ENCODE measurements around the gene TSHZ2. TPM values are rescaled to one million over a fixed set of nuclear protein-coding genes. Genes with fewer than 3 reads are reported as not detected.
"Not testable (repeated sequence)": the region's sequence is repeated elsewhere in the genome, so short reads cannot be mapped to it uniquely, and the experiment has no call there.

The TSHZ2 gene
- total and polyA plus RNA-seq, 3 donors from 2014 or later, result 13.0 to 41.9 (median 40.4) TPM

DNA sequence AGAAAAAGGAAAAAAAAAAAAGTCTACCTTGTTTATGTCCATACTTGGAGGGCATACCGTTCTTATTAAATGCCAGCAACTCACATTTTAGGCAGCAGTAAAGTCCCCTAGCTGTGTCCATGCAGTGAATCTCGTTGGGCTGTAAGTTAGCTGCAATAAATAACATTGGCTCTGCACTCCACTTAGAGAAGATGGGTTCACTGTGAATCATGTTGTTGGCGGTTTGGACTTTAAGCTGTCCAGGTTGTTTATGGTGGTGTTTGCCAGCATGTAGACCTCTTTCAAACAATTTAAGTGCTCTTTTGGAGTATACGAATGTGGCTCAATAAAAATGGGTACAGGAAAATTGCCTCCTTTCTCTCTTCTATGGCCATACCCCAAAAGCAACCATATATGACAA lies 494.1 kb downstream of the TSHZ2 start:
- Histone ChIP-seq H3K36me3 (ENCODE audit: low read depth, missing control alignments) (no peaks in the 10 kb centered on the region), H3K4me1 (no peaks in the 10 kb centered on the region), H3K27me3 (no peaks in the 10 kb centered on the region), H3K4me3 (no peak overlapping the region), H3K27ac (no peak overlapping the region), H3K9me3 (no peaks in the 10 kb centered on the region)
- intact Hi-C loops (cut with DNase I; ENCODE audit: low total_unique reads), result no loop called here
- WGBS, 2 donors, result 77 to 86% methylated on average over 4 of the region's 4 CpGs
- TF ChIP-seq POLR2A (IDR thresholded peaks at IDR 0.05), result no peak
- TF ChIP-seq, protein P1, sequence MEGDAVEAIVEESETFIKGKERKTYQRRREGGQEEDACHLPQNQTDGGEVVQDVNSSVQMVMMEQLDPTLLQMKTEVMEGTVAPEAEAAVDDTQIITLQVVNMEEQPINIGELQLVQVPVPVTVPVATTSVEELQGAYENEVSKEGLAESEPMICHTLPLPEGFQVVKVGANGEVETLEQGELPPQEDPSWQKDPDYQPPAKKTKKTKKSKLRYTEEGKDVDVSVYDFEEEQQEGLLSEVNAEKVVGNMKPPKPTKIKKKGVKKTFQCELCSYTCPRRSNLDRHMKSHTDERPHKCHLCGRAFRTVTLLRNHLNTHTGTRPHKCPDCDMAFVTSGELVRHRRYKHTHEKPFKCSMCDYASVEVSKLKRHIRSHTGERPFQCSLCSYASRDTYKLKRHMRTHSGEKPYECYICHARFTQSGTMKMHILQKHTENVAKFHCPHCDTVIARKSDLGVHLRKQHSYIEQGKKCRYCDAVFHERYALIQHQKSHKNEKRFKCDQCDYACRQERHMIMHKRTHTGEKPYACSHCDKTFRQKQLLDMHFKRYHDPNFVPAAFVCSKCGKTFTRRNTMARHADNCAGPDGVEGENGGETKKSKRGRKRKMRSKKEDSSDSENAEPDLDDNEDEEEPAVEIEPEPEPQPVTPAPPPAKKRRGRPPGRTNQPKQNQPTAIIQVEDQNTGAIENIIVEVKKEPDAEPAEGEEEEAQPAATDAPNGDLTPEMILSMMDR (IDR thresholded peaks at IDR 0.05), result no peak
- no peak for DNase-seq

DNA sequence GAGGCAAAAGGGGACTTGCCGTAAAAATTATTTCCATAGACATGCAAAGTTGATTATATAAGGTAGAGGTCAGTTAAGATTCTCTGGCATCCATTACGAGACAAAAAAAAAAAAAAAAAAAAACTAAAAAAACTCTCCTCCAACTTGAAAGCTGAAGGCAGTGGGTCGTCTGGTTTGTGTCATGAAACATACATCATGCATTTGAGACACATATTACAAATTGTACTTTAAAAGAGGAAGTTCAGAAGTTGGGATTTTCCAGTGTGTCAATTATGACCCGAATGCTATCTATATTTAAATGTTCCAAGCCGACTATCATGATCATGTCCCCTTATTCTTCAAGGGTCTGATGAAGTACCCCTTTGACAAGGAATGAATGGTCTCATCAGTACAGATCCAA lies 496.4 kb downstream of the TSHZ2 start:
- Histone ChIP-seq H3K4me3 (no peak overlapping the region), H3K27ac (no peak overlapping the region), H3K27me3 (no peaks in the 10 kb centered on the region), H3K36me3 (ENCODE audit: low read depth, missing control alignments) (no peaks in the 10 kb centered on the region), H3K4me1 (no peaks in the 10 kb centered on the region), H3K9me3 (no peaks in the 10 kb centered on the region)
- WGBS, 2 donors, result 82 to 88% methylated on average over 5 of the region's 5 CpGs
- no peak for DNase-seq
- intact Hi-C loops (cut with DNase I; ENCODE audit: low total_unique reads), result no loop called here
- no peak for TF ChIP-seq POLR2A (IDR thresholded peaks at IDR 0.05)
- TF ChIP-seq, protein P1 (IDR thresholded peaks at IDR 0.05), result no peak

DNA sequence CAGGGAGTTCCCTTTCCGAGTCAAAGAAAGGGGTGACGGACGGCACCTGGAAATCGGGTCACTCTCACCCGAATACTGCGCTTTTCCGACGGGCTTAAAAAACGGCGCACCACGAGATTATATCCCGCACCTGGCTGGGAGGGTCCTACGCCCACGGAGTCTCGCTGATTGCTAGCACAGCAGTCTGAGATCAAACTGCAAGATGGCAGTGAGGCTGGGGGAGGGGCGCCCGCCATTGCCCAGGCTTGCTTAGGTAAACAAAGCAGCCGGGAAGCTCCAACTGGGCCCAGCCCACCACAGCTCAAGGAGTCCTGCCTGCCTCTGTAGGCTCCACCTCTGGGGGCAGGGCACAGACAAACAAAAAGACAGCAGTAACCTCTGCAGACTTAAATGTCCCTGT lies 500.7 kb downstream of the TSHZ2 start:
- DNase-seq; H3K9me3 ChIP-seq; H3K4me3 ChIP-seq; H3K4me1 ChIP-seq; H3K36me3 ChIP-seq (ENCODE audit: low read depth, missing control alignments); H3K27ac ChIP-seq; H3K27me3 ChIP-seq; intact Hi-C loops (cut with DNase I; ENCODE audit: low total_unique reads): not testable (repeated sequence)
- 91% methylated on average over 18 of the region's 18 CpGs; no CpG with 5 or more reads in 1 of the 2 donors for WGBS, 2 donors

DNA sequence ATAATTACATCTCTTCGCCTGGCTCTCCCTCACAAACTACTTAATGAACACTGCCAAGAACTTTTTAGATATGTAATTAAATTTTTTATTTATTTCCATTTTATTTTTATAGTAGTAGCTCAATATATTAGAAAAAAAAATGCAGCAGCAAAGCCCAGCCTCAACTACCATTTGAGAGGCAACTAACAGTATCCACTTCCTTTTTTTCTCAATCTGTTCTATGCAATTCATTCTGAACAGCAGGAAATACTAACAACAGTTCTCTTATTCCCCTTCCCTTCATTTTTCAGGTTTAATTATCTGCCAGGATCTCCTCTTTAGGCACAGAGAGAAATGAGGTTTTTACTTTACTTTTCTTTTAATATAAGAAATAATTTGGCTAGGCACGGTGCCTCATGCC lies 508.8 kb downstream of the TSHZ2 start:
- Histone ChIP-seq H3K27ac (no peak overlapping the region), H3K4me1 (no peaks in the 10 kb centered on the region), H3K9me3 (no peaks in the 10 kb centered on the region), H3K36me3 (ENCODE audit: low read depth, missing control alignments) (no peaks in the 10 kb centered on the region), H3K4me3 (no peak overlapping the region), H3K27me3 (no peaks in the 10 kb centered on the region)
- DNase-seq, result no peak
- WGBS, 2 donors, result 79 to 82% methylated on average over 2 of the region's 2 CpGs
- TF ChIP-seq POLR2A (IDR thresholded peaks at IDR 0.05), result no peak
- TF ChIP-seq, protein P1 (IDR thresholded peaks at IDR 0.05), result no peak
- intact Hi-C loops (cut with DNase I; ENCODE audit: low total_unique reads), result no loop called here

DNA sequence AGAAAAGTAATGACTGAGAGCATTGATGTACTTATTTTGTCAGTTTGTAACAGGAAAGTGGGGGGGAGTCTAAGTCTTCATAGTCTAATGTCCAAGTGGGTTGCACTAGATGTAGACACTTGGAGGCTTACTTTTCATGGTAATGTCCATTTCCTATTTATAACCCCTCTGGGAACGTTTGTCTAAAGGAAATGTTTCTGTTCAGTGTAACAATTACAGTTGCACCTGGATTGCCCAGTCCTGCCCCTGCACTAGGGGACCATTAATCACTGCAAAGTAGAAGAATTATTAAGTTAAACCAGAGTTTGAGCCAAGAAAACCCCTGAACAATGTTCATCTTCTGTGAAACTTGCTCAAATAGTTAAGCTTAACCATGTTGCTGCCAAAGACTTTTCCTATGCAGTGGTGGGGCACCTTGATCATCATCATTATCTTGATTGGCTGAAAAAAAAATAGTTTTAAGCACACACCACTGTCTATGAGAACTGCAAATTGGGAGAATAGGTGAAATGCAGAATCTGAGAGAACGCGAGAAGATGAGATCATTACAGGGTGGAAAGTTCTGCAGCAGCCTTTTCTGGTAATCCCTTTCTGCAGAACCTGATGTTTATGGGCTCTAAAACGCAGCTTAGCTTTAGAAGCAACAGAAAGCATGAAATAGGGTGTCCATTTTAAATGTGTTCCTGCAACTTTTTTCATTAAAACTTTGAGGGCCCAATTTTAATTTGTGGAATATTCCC lies 515.5 kb downstream of the TSHZ2 start:
- TF ChIP-seq, protein P1 (IDR thresholded peaks at IDR 0.05), result no peak
- TF ChIP-seq POLR2A (IDR thresholded peaks at IDR 0.05), result no peak
- DNase-seq, result no peak
- H3K36me3 ChIP-seq (ENCODE audit: low read depth, missing control alignments), result no peaks in the 10 kb centered on the region

More for the DNA sequence above, 515.5 kb downstream of the TSHZ2 start:
- H3K4me1 ChIP-seq, result no peaks in the 10 kb centered on the region
- 72 to 73% methylated on average over 4 of the region's 4 CpGs for WGBS, 2 donors
- no peak overlapping the region for H3K4me3 ChIP-seq
- H3K9me3 ChIP-seq, result no peaks in the 10 kb centered on the region
- intact Hi-C loops (cut with DNase I; ENCODE audit: low total_unique reads), result no loop called here
- H3K27me3 ChIP-seq, result no peaks in the 10 kb centered on the region
- no peak overlapping the region for H3K27ac ChIP-seq

All from testis (tissue), 3 donors.